Mesothelial cell of epicardium (in vitro differentiated cells): ENCODE data around the gene KIAA1671. TPM values are rescaled to one million over a fixed set of nuclear protein-coding genes. Genes with fewer than 3 reads are reported as not detected.

Experiments
- DNase-seq, 2 experiments: peaks; one replicate each; pipeline ENCODE4 v3.0.0; 2021; ENCODE audit warnings: low spot score in 2 of 2; ENCODE audit not compliant: unreplicated experiment in 2 of 2
- H3K27ac Mint-ChIP-seq: 2 replicates; pipeline ENCODE4 v1.8.0; 2021; ENCODE audit warnings: mixed read lengths
- H3K27me3 Mint-ChIP-seq: 2 replicates; pipeline ENCODE4 v1.8.0; 2021; ENCODE audit warnings: low read depth, mixed read lengths
- H3K36me3 Mint-ChIP-seq: 2 replicates; pipeline ENCODE4 v1.8.0; 2021; ENCODE audit warnings: mixed read lengths
- H3K4me1 Mint-ChIP-seq: 2 replicates; pipeline ENCODE4 v1.8.0; 2021; ENCODE audit warnings: mixed read lengths
- H3K4me3 Mint-ChIP-seq: 2 replicates; pipeline ENCODE4 v1.8.0; 2021; ENCODE audit warnings: mild to moderate bottlenecking, moderate library complexity, mixed read lengths
- H3K9me3 Mint-ChIP-seq: 2 replicates; pipeline ENCODE4 v1.8.0; 2021; ENCODE audit warnings: mixed read lengths
- CTCF ChIP-seq: fragments of 200-600 bp; sonication (generic); IDR thresholded peaks from one replicate; pipeline ENCODE4 v1.5.0; 2021; ENCODE audit warnings: antibody characterized with exemption; ENCODE audit not compliant: unreplicated experiment
- total RNA-seq: library from RNA; stranded (reverse); gene quantifications from 3 replicates; pipeline ENCODE4 v1.2.1, GENCODE V29; 2021

The KIAA1671 gene
- total RNA-seq, 1 donor from 2014 or later = 21.8 TPM

DNA sequence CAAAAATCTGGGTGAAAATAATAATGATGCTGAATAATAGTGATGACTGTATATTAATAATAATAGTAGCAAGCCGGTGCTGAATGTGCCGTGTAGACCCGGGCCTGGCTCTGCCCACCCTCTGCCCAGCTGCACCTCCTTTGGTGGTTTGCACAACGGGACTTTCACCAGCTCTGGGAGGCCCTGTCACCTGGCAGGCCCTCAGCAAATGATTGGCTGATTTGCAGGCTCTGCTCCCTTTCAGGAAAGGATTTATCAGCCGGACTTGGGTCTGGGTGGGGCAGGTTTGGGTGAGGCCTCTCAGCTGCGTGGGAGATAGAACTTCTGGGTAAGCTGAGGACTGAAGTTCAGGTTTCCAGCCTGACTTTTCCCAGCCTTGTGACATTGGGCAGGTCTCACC lies 21.4 kb downstream of the KIAA1671 start:
- no peaks in the 10 kb centered on the region for H3K27me3 Mint-ChIP-seq
- no peak for DNase-seq
- no peaks in the 10 kb centered on the region for H3K9me3 Mint-ChIP-seq
- peaks cover 36% of the 10 kb centered on the region for H3K4me1 Mint-ChIP-seq
- H3K4me3 Mint-ChIP-seq = no peak overlapping the region
- no peak overlapping the region for H3K27ac Mint-ChIP-seq
- TF ChIP-seq CTCF = no peak
- H3K36me3 Mint-ChIP-seq = no peaks in the 10 kb centered on the region

GRCh38 chr22:24975125-24975640 lies 22.7 kb downstream of the KIAA1671 start:
- Mint-ChIP-seq H3K9me3 (no peaks in the 10 kb centered on the region), H3K27me3 (no peaks in the 10 kb centered on the region), H3K36me3 (no peaks in the 10 kb centered on the region), H3K4me1 (peaks cover 29% of the 10 kb centered on the region), H3K27ac (no peak overlapping the region), H3K4me3 (no peak overlapping the region)
- no peak for TF ChIP-seq CTCF
- DNase-seq = no peak

GRCh38 chr22:24975813-24976341 lies 23.4 kb downstream of the KIAA1671 start:
- H3K4me3 Mint-ChIP-seq = no peak overlapping the region
- peaks cover 29% of the 10 kb centered on the region for H3K4me1 Mint-ChIP-seq
- H3K27me3 Mint-ChIP-seq = no peaks in the 10 kb centered on the region
- no peak for DNase-seq
- H3K27ac Mint-ChIP-seq = peak overlapping the region; percentile 64
- no peaks in the 10 kb centered on the region for H3K36me3 Mint-ChIP-seq
- no peak for TF ChIP-seq CTCF
- no peaks in the 10 kb centered on the region for H3K9me3 Mint-ChIP-seq

- Mint-ChIP-seq H3K27me3 (no peaks in the 10 kb centered on the region), H3K4me3 (no peak overlapping the region), H3K4me1 (peaks cover 29% of the 10 kb centered on the region), H3K27ac (peak overlapping the region; percentile 50), H3K9me3 (no peaks in the 10 kb centered on the region), H3K36me3 (no peaks in the 10 kb centered on the region)
- TF ChIP-seq CTCF = no peak
- DNase-seq = peak in 1 of 2 experiments; percentile 52
Observed at GRCh38 chr22:24976442-24977218, 24.1 kb downstream of the KIAA1671 start.

DNA sequence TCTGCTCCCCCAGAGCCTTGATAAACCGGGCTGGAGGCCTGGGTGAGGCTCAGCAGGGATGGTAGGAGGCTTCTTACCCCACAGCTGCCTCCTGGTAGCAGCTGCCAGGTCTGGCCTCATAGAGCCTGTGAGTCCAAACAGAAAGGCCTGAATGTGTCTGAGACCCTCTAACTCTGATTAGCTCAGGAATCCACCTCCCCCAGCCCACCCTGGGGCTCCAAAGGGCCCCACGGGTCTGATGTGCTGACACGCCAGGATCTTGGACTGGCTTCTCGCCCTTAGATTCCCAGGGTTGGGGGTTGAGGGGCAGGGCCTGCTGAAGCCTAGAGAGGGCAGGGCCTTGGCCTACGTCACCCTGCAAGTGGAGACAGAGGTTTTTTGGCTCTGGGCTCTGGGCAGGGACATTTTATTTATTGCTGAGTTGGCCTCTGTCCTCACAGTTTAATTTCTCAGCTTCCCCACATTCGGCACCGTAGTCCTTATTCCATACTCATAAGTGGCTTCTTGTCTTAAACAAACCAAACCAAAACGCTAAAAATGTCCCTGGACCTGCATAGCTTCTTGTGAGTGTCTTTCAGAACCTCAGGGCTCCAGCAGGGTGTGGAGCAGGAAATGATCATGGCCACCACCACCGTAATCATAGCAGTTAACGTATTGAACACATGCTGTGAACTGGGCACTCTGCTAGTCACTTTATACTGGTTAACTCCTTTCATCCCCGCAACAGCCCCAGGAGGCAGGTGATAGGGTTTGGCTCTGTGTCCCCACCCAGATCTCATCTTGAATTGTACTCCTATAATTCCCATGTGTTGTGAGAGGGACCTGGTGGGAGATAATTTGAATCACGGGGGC lies 25.1 kb downstream of the KIAA1671 start:
- H3K4me3 Mint-ChIP-seq = no peak overlapping the region
- no peak for DNase-seq
- H3K27me3 Mint-ChIP-seq = no peaks in the 10 kb centered on the region
- H3K27ac Mint-ChIP-seq = peak overlapping the region; percentile 83
- no peaks in the 10 kb centered on the region for H3K36me3 Mint-ChIP-seq
- H3K9me3 Mint-ChIP-seq = no peaks in the 10 kb centered on the region
- TF ChIP-seq CTCF = no peak
- peaks cover 29% of the 10 kb centered on the region for H3K4me1 Mint-ChIP-seq
